ENCODE results near the gene SNX19.

The SNX19 gene

GRCh38 chr11:130916238-130916855, at the start of gene SNX19:
TSS of gene SNX19 (minus strand) at chr11:130916479. CDS start at chr11:130915939, 540 bp downstream.
- peak; percentile 80; the same call in 1 of the 2 replicates for TF ChIP-seq ZFX (IDR thresholded peaks at IDR 0.05; ENCODE audit: borderline replicate concordance)
- TF ChIP-seq CTCF (IDR thresholded peaks at IDR 0.05), result peak; percentile 99
- H3K27ac ChIP-seq, result peak within 1 kb of the TSS; percentile 50; the same call in 1 of the 2 replicates

GRCh38 chr11:130964058-130964792, 47.9 kb upstream of the SNX19 start:
- no peak overlapping the region for H3K27ac ChIP-seq
- TF ChIP-seq CTCF (IDR thresholded peaks at IDR 0.05) (no peak), ZFX (IDR thresholded peaks at IDR 0.05; ENCODE audit: borderline replicate concordance) (no peak)

GRCh38 chr11:130947889-130948288, 31.6 kb upstream of the SNX19 start:
- TF ChIP-seq ZFX (IDR thresholded peaks at IDR 0.05; ENCODE audit: borderline replicate concordance) (no peak), CTCF (IDR thresholded peaks at IDR 0.05) (no peak)
- H3K27ac ChIP-seq, result no peak overlapping the region

- TF ChIP-seq CTCF (IDR thresholded peaks at IDR 0.05) (no peak), ZFX (IDR thresholded peaks at IDR 0.05; ENCODE audit: borderline replicate concordance) (no peak)
- no peak overlapping the region for H3K27ac ChIP-seq
Measured at GRCh38 chr11:130947481-130947880, 31.2 kb upstream of the SNX19 start.

- no peak for TF ChIP-seq CTCF (IDR thresholded peaks at IDR 0.05)
- no peak for TF ChIP-seq ZFX (IDR thresholded peaks at IDR 0.05; ENCODE audit: borderline replicate concordance)
Measured at GRCh38 chr11:130947058-130947457, 30.8 kb upstream of the SNX19 start.

GRCh38 chr11:130945896-130946295, 29.6 kb upstream of the SNX19 start:
- TF ChIP-seq CTCF (IDR thresholded peaks at IDR 0.05), result no peak
- TF ChIP-seq ZFX (IDR thresholded peaks at IDR 0.05; ENCODE audit: borderline replicate concordance), result no peak
- H3K27ac ChIP-seq, result no peak overlapping the region

More at GRCh38 chr11:130947058-130947457, 30.8 kb upstream of the SNX19 start:
- H3K27ac ChIP-seq, result no peak overlapping the region

GRCh38 chr11:130940706-130941105, 24.4 kb upstream of the SNX19 start:
- TF ChIP-seq ZFX (IDR thresholded peaks at IDR 0.05; ENCODE audit: borderline replicate concordance), result no peak
- TF ChIP-seq CTCF (IDR thresholded peaks at IDR 0.05), result no peak

More at GRCh38 chr11:130940706-130941105, 24.4 kb upstream of the SNX19 start:
- H3K27ac ChIP-seq, result no peak overlapping the region
